Stimulated activated CD4-positive, alpha-beta T cell treated with anti-CD3 and anti-CD28 coated beads, Interleukin-12 subunit alpha, Interleukin-12 subunit beta, amount 100 ng/mL, for 48 hours (primary cell): ENCODE measurements around the gene MTA2.
"Not testable (repeated sequence)": the region's sequence is repeated elsewhere in the genome, so short reads cannot be mapped to it uniquely, and the experiment has no call there.

Experiments used
- DNase-seq, 3 donors: peaks; one replicate each; pipeline ENCODE4 v3.0.0-alpha.2; 2020; ENCODE audit warnings: low read depth in 2 of 3, low spot score in 1 of 3

The MTA2 gene

GRCh38 chr11:62601372-62602140 is at the start of gene MTA2:
MTA2 (minus strand) TSS chr11:62601865; CDS start chr11:62601450, 415 bp downstream.
- DNase-seq = peak; percentile 99 to 100 (median 100)

- not testable (repeated sequence) for DNase-seq
Observed at GRCh38 chr11:62650283-62650682, 48.6 kb upstream of the MTA2 start.

GRCh38 chr11:62649486-62649885 is 47.8 kb upstream of the MTA2 start:
- no peak for DNase-seq

- DNase-seq = no peak
Observed at GRCh38 chr11:62648967-62649364, 47.3 kb upstream of the MTA2 start.

- DNase-seq = no peak
Observed at GRCh38 chr11:62648185-62648966, 46.7 kb upstream of the MTA2 start.

- DNase-seq = no peak
Observed at GRCh38 chr11:62647609-62648005, 45.9 kb upstream of the MTA2 start.

- DNase-seq = no peak
Observed at GRCh38 chr11:62646825-62647608, 45.4 kb upstream of the MTA2 start.

GRCh38 chr11:62645946-62646824 is 44.5 kb upstream of the MTA2 start, which contains the start of gene GANAB:
GANAB (minus strand) TSS chr11:62646613; CDS start chr11:62646599, 14 bp downstream.
- peak; percentile 99 to 100 (median 99) for DNase-seq

GRCh38 chr11:62645671-62645945 is 43.9 kb upstream of the MTA2 start:
- DNase-seq = no peak

GRCh38 chr11:62644220-62644619 is 42.6 kb upstream of the MTA2 start:
- DNase-seq = no peak

GRCh38 chr11:62632492-62632891 is 30.8 kb upstream of the MTA2 start:
- no peak for DNase-seq

GRCh38 chr11:62627713-62628112 is 26.0 kb upstream of the MTA2 start:
- DNase-seq = no peak

GRCh38 chr11:62622476-62623089 is 20.9 kb upstream of the MTA2 start:
- DNase-seq = no peak

- peak; percentile 94 to 95 (median 95) for DNase-seq
Observed at GRCh38 chr11:62621567-62622470, 20.2 kb upstream of the MTA2 start, which contains the start of gene B3GAT3. B3GAT3 (minus strand) TSS chr11:62621986; CDS start chr11:62621947, 39 bp downstream.

GRCh38 chr11:62621027-62621566 is 19.4 kb upstream of the MTA2 start:
- DNase-seq = no peak

GRCh38 chr11:62616957-62617356 is 15.3 kb upstream of the MTA2 start:
- DNase-seq = not testable (repeated sequence)

- no peak for DNase-seq
Observed at GRCh38 chr11:62615521-62615920, 13.9 kb upstream of the MTA2 start.

GRCh38 chr11:62614275-62614674 is 12.6 kb upstream of the MTA2 start:
- DNase-seq = peak in 1 of 3 donors; percentile 41

GRCh38 chr11:62613291-62613778 is 11.7 kb upstream of the MTA2 start:
- no peak for DNase-seq
